CD14-positive monocyte (primary cell): Measurements from ENCODE around the gene AGRP. TPM values are rescaled to one million over a fixed set of nuclear protein-coding genes. Genes with fewer than 3 reads are reported as not detected.
A peak's percentile ranks its signal among the peaks of the same experiment; 100 is the strongest.
"Not testable (repeated sequence)": the region's sequence is repeated elsewhere in the genome, so short reads cannot be mapped to it uniquely, and the experiment has no call there.

ENCODE experiments used
- DNase-seq, 3 donors: peaks; one replicate each; pipeline ENCODE4 v3.0.0-alpha.2; 2011 to 2022
- H2AFZ ChIP-seq: 2 replicates; pipeline ENCODE4 v1.6.0; 2012; ENCODE audit warnings: mild to moderate bottlenecking, low read depth, low read length, inconsistent platforms; ENCODE audit not compliant: insufficient read depth, poor library complexity, severe bottlenecking
- H3K27ac ChIP-seq, 2 donors: 1 replicate in 1 of 2; 2 replicates in 1 of 2; pipeline ENCODE4 v1.5.1; 2012 to 2013; ENCODE audit warnings: low read length in 2 of 2, control low read depth in 1 of 2, inconsistent platforms in 1 of 2, low read depth in 1 of 2, mild to moderate bottlenecking in 1 of 2
- H3K27me3 ChIP-seq, 2 donors: one replicate each; pipeline versions ENCODE4 v1.6.0 to v1.6.1; 2011 to 2013; ENCODE audit warnings: low read length in 2 of 2; ENCODE audit not compliant: control insufficient read depth in 2 of 2, insufficient read depth in 2 of 2
- H3K36me3 ChIP-seq, 2 donors: replicated peaks in 1 of 2; 1 replicate in 1 of 2; 2 replicates in 1 of 2; pipeline versions ENCODE4 v1.5.1 to v1.6.1; 2012 to 2013; ENCODE audit warnings: low read length in 2 of 2, control low read depth in 1 of 2, inconsistent platforms in 1 of 2, mild to moderate bottlenecking in 1 of 2; ENCODE audit not compliant: insufficient read depth in 2 of 2, control insufficient read depth in 1 of 2
- H3K4me1 ChIP-seq, 2 donors: 1 replicate in 1 of 2; 2 replicates in 1 of 2; pipeline versions ENCODE4 v1.5.1 to v1.6.1; 2012 to 2013; ENCODE audit warnings: low read length in 2 of 2, control low read depth in 1 of 2, inconsistent platforms in 1 of 2, mild to moderate bottlenecking in 1 of 2, moderate library complexity in 1 of 2; ENCODE audit not compliant: insufficient read depth in 2 of 2, control insufficient read depth in 1 of 2
- H3K4me2 ChIP-seq: replicated peaks from 2 replicates; pipeline ENCODE3; 2012; ENCODE audit warnings: low read length, moderate library complexity, mild to moderate bottlenecking; ENCODE audit not compliant: poor library complexity, severe bottlenecking; ENCODE audit errors: extremely low read depth
- H3K4me3 ChIP-seq, 3 experiments: fragments of 200-600 bp in 1 of 3; sonication (generic) in 1 of 3; replicated peaks in 1 of 3; 1 replicate in 2 of 3; 2 replicates in 1 of 3; pipeline ENCODE4 v1.5.1; 2011 to 2013; ENCODE audit warnings: low read length in 3 of 3, mild to moderate bottlenecking in 3 of 3, control low read depth in 2 of 3, low read depth in 2 of 3, inconsistent platforms in 1 of 3, moderate library complexity in 1 of 3
- H3K79me2 ChIP-seq: 2 replicates; pipeline ENCODE4 v1.6.0; 2012; ENCODE audit warnings: mild to moderate bottlenecking, control low read depth, inconsistent platforms, low read length, moderate library complexity; ENCODE audit not compliant: insufficient read depth
- H3K9ac ChIP-seq: 2 replicates; pipeline ENCODE4 v1.6.0; 2017; ENCODE audit warnings: low read length, mild to moderate bottlenecking; ENCODE audit not compliant: insufficient read depth, poor library complexity, severe bottlenecking
- H3K9me3 ChIP-seq, 2 donors: replicated peaks in 1 of 2; 1 replicate in 1 of 2; 2 replicates in 1 of 2; pipeline versions ENCODE4 v1.5.1 to v1.6.1; 2012 to 2013; ENCODE audit warnings: low read length in 2 of 2, control low read depth in 1 of 2; ENCODE audit not compliant: control insufficient read depth in 1 of 2, insufficient read depth in 1 of 2
- H4K20me1 ChIP-seq: 2 replicates; pipeline ENCODE4 v1.6.0; 2012; ENCODE audit warnings: mild to moderate bottlenecking, low read length, control low read depth, moderate library complexity; ENCODE audit not compliant: insufficient read depth
- H3K27ac Mint-ChIP-seq, 7 donors: one replicate each; pipeline ENCODE4 v1.8.0; 2020; ENCODE audit warnings: mild to moderate bottlenecking in 7 of 7, mixed read lengths in 7 of 7, moderate library complexity in 6 of 7, inconsistent platforms in 2 of 7
- H3K27me3 Mint-ChIP-seq, 3 donors: one replicate each; pipeline ENCODE4 v1.8.0; 2021 to 2022; ENCODE audit warnings: low read depth in 3 of 3, mild to moderate bottlenecking in 3 of 3, mixed read lengths in 3 of 3, moderate library complexity in 3 of 3, inconsistent platforms in 1 of 3
- H3K36me3 Mint-ChIP-seq, 2 donors: one replicate each; pipeline ENCODE4 v1.8.0; 2020; ENCODE audit warnings: mixed read lengths in 2 of 2, inconsistent platforms in 1 of 2, mild to moderate bottlenecking in 1 of 2
- H3K4me1 Mint-ChIP-seq: one replicate; pipeline ENCODE4 v1.8.0; 2020; ENCODE audit warnings: mild to moderate bottlenecking, mixed read lengths
- H3K4me3 Mint-ChIP-seq, 2 donors: one replicate each; pipeline ENCODE4 v1.8.0; 2020; ENCODE audit warnings: mild to moderate bottlenecking in 2 of 2, mixed read lengths in 2 of 2, moderate library complexity in 1 of 2
- H3K9me3 Mint-ChIP-seq, 7 donors: one replicate each; pipeline ENCODE4 v1.8.0; 2020 to 2022; ENCODE audit warnings: mixed read lengths in 7 of 7, mild to moderate bottlenecking in 6 of 7, moderate library complexity in 6 of 7, inconsistent platforms in 2 of 7
- CTCF ChIP-seq: fragments of 200-600 bp; IDR thresholded peaks from one replicate; pipeline ENCODE4 v1.8.0; 2022; ENCODE audit warnings: antibody characterized with exemption, mild to moderate bottlenecking
- WGBS: methylation state at CpG from one replicate; pipeline ENCODE4 v1.1.5; 2013; ENCODE audit warnings: missing lambda C conversion rate; ENCODE audit not compliant: insufficient coverage; 5-methylcytosine and 5-hydroxymethylcytosine counted together
- intact Hi-C, 2 donors: fragments of 100-400 bp; cut with micrococcal nuclease; formaldehyde crosslinking; loops; one replicate each; pipeline versions ENCODE4 v1.15.0 to v1.15.1; 2023
- polyA plus RNA-seq, 3 donors: library from polyadenylated mRNA; depleted of rRNA in 1 of 3; unstranded in 2 of 3; stranded (reverse) in 1 of 3; fragments of 300-500 nt in 2 of 3; fragments of >200 nt in 1 of 3; fragmentation: Illumina TruSeq in 2 of 3; gene quantifications; 1 replicate in 2 of 3; 2 replicates in 1 of 3; pipeline ENCODE4 v1.2.3, GENCODE V29; 2012 to 2021

The AGRP gene
- polyA plus RNA-seq, 3 donors = 0.32 to 0.54 TPM; not detected in 1

- peak; percentile 80 for TF ChIP-seq CTCF
- no peak overlapping the region for H3K4me2 ChIP-seq
Measured at GRCh38 chr16:67514382-67514828, 31.1 kb upstream of the AGRP start.

GRCh38 chr16:67513892-67514291 is 30.5 kb upstream of the AGRP start:
- H2AFZ ChIP-seq, H3K9me3 Mint-ChIP-seq, H4K20me1 ChIP-seq, H3K9ac ChIP-seq, H3K27me3 Mint-ChIP-seq, DNase-seq, H3K36me3 Mint-ChIP-seq, H3K27ac ChIP-seq, H3K4me2 ChIP-seq, H3K9me3 ChIP-seq, H3K36me3 ChIP-seq, H3K4me3 Mint-ChIP-seq, H3K27me3 ChIP-seq, H3K79me2 ChIP-seq, H3K4me3 ChIP-seq: not testable (repeated sequence)
- no CpG with 5 or more reads among the region's 1 CpG for WGBS
- H3K4me1 Mint-ChIP-seq = peaks cover 34% of the 10 kb centered on the region
- H3K4me1 ChIP-seq = peaks cover 37 to 39% of the 10 kb centered on the region in 2 donors
- intact Hi-C loops = loop anchor here (2.0 kb wide), 2 partner anchors 19 to 23 kb away; no protein-coding TSS in a partner anchor
- H3K27ac Mint-ChIP-seq = peak overlapping the region in 2 of 7 donors; percentile 11 to 70

More at GRCh38 chr16:67514382-67514828, 31.1 kb upstream of the AGRP start:
- Histone ChIP-seq H3K9ac (no peak overlapping the region), H4K20me1 (no peaks in the 10 kb centered on the region), H3K4me3 (peak overlapping the region in 1 of 3 experiments; percentile 40), H2AFZ (no peak overlapping the region), H3K27ac (peak overlapping the region in 1 of 2 donors; percentile 45), H3K9me3 (no peaks in the 10 kb centered on the region), H3K36me3 (no peaks in the 10 kb centered on the region), H3K27me3 (no peaks in the 10 kb centered on the region), H3K79me2 (no peaks in the 10 kb centered on the region), H3K4me1 (peaks cover 42 to 44% of the 10 kb centered on the region in 2 donors)
- 0% methylated on average over 8 of the region's 8 CpGs for WGBS
- Mint-ChIP-seq H3K9me3 (peaks cover 0 to 1% (median 0%) of the 10 kb centered on the region in 7 donors), H3K4me3 (peak overlapping the region in 1 of 2 donors; percentile 39), H3K36me3 (peaks cover 0 to 2% of the 10 kb centered on the region in 2 donors), H3K27ac (peak overlapping the region in 6 of 7 donors; percentile 62 to 88 (median 68)), H3K4me1 (peaks cover 37% of the 10 kb centered on the region), H3K27me3 (peaks cover 0 to 3% (median 0%) of the 10 kb centered on the region in 3 donors)
- peak; percentile 87 to 96 (median 91) for DNase-seq
- intact Hi-C loops = loop anchor here (2.0 kb wide), 2 partner anchors 20 to 24 kb away; no protein-coding TSS in a partner anchor
